Measurements from ENCODE around the gene PRPF8.
A peak's percentile ranks its signal among the peaks of the same experiment; 100 is the strongest.
"Not testable (repeated sequence)": the region's sequence is repeated elsewhere in the genome, so short reads cannot be mapped to it uniquely, and the experiment has no call there.

The PRPF8 gene

DNA sequence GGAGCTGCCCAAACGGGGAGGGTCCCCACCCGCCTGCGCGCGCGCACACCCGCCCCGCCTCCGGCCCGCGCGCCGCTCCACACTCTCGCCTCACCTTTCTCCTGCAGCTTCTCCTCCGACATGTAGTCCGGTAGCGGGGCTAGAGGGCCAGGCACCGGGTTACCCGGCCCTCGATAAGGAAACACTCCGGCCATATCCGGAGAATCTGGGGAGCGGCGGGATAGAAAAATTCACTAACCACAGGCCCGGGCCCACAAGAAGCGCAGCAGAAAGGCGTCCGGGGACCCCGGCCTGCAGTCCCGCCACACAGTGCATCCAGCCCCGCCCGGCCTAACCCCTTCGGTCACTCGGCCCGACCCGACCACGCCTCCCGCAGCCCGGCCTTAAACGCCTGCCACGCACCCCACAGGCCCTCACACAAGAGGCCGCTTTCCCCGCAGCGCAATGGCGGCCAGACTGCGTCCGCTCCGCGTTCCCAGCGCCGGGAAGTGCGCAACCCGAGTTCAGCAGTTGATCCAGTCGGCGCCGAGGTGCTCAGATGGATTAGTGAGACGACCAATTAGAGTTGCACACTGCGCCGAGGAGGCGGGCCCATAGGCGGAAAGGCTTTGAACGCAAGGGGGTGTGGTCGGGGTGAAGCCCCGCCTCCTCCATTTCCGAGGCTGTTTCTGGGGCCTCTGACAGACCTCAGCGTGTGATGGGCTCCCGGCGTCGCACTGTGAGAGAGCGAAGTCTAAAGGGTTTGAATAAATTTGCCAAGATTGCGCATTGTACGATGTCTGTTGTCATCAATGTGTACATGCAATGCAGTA lies at the start of gene PRPF8:
Gene PRPF8 (minus strand): TSS at position 490 of the 812 bp plus-strand sequence. CDS start 296 bp downstream, at position 194.
- peak; percentile 96 for DNase-seq

DNA sequence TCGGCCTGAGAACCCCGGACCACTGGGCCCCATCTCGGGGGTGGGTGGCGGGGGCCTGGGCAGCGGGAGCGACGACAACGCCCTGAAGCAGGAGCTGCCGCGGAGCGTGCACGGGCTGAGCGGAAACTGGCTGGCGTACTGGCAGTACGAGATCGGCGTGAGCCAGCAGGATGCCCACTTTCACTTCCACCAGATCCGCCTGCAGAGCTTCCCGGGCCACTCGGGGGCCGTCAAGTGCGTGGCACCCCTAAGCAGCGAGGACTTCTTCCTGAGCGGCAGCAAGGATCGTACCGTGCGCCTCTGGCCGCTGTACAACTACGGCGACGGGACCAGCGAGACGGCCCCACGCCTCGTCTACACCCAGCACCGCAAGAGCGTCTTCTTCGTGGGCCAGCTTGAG lies 49.1 kb upstream of the PRPF8 start:
- DNase-seq: no peak

DNA sequence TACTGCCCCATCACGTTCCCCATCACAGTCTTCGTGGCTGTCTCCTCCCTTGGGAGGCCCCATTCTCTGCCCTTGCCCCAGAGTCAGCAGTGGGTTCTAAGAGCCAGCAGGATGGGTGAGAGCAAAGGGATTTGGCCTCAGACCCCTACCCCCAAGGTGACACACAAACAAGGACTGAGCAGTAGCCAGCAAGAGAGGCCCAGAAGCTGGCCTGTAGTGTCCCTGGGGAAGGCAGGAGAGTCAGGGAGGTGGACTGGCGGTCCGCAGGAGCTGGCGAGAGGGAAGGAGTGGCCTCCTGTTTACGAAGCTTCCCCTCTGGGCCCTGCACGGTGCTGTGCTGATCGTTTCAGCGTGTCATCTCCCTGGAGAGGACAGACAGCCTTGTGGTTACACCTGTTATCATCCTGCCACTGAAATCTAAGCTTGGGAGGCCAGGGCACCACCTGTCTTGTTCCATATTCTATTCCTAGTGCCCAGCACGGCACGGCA lies 48.2 kb upstream of the PRPF8 start:
- no peak for DNase-seq

DNA sequence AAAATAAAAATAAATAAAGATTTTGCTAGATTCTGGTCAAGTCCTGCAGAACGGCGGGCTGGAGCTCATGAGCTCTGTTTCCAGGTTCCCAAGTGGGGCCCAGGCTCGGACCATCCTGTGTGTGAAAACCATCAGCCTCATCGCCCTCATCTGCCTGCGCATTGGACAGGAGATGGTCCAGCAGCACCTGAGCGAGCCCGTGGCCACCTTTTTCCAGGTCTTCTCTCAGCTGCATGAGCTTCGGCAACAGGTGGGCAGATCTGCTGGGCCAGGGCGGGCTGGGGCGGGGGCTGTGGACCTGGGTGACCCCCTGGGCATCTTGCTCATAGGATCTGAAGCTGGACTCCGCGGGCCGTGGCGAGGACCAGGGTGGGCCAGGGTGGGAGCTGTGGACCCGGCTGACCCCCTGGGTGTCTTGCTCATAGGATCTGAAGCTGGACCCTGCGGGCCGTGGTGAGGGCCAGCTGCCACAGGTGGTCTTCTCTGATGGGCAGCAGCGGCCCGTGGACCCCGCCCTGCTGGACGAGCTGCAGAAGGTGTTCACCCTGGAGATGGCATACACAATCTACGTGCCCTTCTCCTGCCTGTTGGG lies 47.7 kb upstream of the PRPF8 start:
- DNase-seq: no peak

DNA sequence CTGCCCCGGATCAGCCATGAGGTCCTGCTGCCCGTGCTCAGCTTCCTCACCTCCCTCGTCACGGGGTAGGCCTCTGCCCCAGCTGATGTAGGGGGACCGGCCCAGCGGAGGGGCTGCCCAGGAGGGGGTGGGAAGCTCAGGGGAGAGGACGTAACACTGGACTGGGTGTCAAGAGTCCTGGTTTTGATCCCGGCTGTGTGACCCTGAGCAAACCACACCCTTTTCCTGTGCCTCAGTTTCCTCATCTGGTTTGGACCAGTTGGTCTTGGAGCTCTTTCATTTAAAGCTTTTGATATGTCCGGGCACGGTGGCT lies 46.5 kb upstream of the PRPF8 start:
- no peak for DNase-seq

DNA sequence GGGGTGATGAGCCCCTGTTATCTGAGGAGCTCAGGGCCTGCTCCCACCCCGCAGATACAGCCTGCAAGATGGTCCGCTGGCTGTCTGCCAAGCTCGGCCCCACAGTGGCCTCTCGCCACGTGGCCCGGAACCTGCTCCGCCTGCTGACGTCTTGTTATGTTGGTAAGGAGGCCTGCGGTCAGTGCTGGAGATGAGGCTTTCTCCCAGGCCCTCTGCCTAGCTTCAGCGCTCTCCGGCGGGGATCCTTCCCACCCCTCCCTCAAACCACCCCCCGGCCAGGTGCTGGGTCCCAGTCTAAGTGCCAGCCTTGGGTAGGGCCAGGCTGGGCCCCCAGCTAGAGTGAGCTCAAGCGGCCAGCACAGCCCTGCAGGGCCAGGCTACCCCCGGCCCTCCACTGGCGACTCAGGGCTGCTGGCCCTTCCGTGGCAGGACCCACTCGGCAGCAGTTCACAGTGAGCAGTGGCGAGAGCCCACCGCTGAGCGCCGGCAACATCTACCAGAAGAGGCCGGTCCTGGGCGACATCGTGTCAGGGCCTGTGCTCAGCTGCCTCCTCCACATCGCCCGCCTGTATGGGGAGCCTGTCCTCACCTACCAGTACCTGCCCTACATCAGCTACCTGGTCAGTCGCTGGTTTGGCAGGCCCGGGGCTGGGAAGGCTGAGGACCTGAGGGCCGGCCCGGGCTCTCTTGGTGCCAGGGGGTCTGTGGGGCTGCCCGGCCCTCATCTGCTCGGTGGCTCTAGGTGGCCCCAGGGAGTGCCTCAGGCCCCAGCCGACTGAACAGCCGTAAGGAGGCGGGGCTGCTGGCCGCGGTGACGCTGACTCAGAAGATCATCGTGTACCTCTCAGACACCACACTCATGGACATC lies 45.9 kb upstream of the PRPF8 start:
- DNase-seq: no peak

DNA sequence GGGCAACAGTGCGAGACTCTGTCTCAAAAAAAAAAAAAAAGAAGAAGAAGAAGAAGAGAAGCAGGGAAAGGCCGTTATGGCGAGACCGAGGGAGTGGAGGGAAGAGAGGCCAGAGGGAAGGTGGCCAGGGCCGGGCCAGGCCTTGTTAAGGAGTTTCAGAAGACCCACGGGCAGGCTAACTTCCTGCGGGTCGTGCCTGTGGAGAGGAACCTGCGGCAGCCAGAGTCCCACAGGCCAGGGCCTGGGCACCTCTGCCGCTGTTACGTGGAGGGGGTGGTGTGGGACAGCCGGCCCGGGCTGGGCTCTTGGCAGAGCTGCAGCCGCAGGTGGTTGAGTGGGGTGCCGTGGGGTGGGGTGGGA lies 45.3 kb upstream of the PRPF8 start:
- no peak for DNase-seq

DNA sequence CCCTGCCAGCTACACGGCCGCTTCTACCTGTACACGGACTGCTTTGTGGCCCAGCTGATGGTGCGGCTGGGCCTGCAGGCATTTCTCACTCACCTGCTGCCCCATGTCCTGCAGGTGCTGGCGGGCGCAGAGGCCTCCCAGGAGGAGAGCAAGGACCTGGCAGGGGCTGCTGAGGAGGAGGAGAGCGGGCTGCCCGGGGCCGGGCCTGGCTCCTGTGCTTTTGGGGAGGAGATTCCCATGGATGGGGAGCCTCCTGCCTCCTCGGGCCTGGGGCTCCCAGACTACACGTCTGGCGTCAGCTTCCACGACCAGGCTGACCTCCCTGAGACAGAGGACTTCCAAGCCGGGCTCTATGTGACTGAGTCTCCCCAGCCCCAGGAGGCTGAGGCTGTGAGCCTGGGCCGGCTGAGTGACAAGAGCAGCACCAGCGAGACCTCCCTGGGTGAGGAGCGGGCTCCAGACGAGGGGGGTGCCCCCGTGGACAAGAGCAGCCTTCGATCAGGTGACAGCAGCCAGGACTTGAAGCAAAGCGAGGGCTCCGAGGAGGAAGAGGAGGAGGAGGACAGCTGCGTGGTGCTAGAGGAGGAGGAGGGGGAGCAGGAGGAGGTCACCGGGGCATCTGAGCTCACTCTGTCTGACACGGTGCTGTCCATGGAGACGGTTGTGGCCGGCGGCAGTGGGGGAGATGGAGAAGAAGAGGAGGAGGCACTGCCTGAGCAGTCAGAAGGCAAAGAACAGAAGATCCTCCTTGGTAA lies 43.4 kb upstream of the PRPF8 start:
- DNase-seq: no peak

DNA sequence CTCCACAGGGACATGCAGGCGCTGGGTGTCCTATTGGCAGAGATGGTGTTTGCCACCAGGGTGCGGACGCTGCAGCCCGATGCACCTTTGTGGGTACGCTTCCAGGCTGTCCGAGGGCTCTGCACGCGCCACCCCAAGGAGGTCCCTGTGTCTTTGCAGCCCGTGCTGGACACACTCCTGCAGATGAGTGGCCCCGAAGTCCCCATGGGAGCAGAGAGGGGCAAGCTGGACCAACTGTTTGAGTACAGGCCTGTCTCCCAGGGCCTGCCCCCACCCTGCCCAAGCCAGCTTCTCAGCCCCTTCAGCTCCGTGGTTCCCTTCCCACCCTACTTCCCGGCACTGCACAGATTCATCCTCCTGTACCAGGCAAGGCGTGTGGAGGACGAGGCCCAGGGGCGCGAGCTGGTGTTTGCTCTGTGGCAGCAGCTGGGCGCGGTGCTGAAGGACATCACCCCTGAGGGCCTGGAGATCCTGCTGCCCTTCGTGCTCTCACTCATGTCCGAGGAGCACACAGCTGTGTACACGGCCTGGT lies 42.7 kb upstream of the PRPF8 start:
- DNase-seq: no peak

DNA sequence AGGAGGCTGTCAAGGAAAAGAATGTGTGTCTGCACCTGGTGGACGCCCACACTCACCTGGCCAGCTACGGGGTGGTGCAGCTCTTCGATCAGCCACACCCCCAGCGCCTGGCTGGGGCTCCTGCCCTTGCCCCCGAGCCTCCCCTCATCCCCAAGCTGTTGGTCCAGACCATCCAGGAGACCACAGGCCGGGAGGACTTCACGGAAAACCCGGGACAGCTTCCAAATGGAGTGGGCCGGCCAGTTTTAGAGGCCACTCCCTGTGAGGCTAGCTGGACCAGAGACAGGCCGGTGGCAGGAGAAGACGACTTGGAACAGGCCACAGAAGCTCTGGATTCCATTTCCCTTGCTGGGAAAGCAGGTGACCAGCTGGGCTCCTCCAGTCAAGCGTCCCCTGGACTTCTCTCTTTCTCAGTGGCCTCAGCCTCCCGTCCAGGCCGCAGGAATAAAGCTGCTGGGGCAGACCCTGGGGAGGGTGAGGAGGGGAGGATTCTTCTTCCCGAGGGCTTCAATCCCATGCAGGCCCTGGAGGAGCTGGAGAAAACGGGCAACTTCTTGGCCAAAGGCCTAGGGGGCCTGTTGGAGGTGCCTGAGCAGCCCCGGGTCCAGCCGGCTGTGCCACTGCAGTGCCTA lies 42.1 kb upstream of the PRPF8 start:
- no peak for DNase-seq

DNA sequence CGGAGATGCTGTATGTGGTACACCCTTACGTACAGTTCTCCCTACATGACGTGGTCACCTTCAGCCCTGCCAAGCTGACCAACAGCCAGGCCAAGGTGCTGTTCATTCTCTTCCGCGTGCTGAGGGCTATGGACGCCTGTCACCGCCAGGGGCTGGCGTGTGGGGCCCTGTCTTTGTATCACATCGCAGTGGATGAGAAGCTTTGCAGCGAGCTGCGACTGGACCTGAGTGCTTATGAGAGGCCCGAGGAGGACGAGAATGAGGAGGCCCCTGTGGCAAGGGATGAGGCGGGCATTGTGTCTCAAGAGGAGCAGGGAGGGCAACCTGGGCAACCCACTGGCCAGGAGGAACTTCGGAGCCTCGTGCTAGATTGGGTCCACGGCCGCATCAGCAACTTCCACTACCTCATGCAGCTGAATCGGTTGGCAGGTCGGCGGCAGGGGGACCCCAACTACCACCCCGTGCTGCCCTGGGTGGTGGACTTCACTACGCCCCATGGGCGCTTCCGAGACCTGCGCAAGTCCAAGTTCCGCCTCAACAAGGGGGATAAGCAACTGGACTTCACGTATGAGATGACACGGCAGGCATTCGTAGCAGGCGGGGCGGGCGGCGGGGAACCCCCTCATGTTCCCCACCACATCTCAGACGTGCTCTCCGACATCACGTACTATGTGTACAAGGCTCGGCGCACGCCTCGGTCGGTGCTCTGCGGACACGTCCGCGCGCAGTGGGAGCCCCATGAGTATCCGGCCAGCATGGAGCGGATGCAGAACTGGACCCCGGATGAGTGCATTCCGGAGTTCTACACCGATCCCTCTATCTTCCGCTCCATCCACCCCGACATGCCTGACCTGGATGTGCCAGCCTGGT lies 41.2 kb upstream of the PRPF8 start:
- no peak for DNase-seq

DNA sequence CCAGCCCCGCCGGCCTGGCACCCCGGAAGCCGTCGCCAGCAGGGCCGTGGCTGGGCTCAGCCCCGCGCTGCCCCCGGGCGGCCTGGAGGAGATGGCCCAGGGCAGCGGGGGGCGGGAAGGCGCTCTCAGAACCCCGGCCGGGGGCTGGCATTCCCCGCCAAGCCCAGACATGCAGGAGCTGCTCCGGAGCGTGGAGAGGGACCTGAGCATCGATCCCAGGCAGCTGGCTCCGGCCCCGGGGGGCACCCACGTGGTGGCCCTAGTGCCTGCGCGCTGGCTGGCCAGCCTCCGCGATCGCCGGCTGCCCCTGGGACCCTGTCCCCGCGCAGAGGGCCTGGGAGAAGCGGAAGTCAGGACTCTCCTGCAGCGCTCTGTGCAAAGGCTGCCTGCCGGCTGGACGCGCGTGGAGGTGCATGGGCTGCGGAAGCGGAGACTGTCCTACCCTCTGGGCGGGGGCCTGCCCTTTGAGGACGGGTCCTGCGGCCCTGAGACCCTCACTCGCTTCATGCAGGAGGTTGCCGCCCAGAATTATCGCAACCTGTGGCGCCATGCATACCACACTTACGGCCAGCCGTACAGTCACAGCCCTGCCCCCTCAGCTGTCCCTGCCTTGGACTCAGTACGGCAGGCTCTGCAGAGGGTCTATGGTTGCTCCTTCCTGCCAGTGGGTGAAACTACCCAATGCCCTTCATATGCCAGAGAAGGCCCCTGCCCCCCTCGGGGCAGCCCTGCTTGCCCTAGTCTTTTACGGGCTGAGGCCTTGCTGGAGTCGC lies 40.4 kb upstream of the PRPF8 start:
- no peak for DNase-seq

DNA sequence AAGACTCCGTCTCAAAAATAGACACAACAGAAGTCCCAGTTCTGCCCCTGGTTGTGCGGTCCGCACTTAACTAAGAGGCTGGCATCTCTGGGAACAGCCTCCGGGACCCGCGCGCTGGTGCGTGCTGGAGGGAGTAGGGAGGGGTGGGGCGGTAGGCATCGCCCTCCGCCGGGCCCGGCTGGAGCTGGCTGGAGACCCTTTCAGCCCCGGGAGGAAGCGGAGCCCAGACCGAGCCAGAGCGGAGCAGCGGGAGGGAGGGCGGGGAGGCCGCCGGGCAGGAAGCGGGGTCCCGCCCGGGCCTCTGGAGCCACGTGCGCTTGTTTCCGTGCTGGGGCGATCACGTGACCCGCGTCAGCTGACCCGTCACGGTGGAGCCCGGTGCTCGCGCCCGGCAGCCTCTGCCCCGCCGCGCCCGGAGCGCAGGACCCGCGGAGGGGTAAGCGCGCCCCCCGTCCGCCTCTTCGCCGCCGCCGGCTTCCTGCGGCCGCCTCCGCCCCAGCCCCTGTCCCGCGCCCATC lies 39.7 kb upstream of the PRPF8 start, which contains the start of gene WDR81:
Gene WDR81 (plus strand): TSS at position 354 of the 518 bp plus-strand sequence. CDS start 256 bp downstream, outside the sequence.
- peak; percentile 31 for DNase-seq

DNA sequence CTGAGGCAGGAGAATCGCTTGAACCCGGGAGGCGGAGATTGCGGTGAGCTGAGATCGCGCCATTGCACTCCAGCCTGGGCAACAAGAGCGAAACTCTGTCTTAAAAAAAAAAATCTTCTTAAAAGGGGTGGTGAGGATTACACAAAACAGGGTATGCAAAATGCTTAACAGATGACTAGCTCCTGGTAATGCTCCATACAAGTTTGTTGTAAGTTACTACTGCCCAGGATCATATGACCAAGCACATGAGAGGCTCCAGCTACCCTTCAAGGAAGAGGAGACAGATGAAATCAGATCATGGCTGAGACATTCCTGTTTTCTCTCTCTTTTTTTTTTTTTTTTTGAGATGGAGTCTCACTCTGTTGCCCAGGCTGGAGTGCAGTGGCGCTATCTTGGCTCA lies 37.4 kb upstream of the PRPF8 start:
- not testable (repeated sequence) for DNase-seq

DNA sequence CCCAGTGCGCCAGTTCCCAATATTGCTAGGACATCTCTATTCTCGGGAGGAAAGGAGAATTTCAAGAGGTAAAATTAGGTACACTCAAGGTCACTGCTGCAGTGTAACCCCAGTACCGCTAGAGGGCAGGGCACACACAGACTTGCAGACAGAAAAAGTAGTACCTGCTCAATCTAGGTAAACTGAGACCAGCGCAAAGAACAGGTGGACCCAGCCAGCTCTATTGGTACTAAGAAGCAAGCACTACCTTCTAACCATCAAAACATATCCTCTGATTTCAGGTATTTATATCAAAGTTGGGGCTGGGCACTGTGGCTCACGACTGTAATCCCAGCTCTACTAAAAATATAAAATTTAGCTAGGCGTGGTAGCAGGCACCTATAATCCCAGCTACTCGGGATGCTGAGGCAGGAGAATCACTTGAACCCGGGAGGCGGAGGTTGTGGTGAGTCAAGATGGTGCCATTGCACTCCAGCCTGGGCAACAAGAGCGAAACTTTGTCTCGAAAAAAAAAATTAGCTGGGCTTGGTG lies 36.3 kb upstream of the PRPF8 start:
- no peak for DNase-seq

DNA sequence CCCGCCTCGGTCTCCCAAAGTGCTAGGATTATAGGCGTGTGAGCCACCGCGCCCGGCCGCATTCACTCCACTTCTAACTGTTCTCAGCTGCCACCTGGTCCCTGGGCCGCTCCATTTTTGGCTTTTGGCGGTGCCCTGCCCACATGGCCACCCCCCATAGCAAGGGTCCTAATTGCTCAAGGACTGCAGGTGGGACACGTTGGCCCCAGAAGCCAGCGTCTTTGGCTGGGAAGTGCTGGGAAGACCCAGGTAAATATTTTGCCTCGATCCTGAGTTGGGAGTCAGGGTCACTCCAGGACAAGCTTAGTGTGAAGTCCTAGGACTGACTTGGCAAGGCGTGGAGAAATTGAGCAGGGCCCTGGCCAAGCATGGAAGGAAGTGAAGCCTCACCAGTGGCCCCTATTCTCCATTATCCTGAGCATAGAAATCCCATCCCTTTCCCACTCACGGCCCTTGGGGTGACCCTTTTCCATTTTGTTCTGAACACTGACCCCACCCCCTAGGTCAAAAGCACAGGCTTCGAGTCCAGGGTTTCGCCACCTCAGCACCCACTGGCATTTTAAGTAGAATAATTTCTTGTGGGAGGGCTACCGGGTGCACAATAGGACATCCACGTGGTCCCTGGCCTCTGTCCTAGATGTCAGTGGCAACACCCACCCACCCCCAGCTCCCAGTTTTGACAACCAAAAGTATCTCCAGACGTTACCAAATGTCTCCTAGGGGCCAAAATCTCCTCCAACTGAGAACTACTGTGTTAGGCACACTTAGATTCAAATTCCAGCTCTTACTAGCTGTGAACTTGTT lies 33.9 kb upstream of the PRPF8 start:
- no peak for DNase-seq

DNA sequence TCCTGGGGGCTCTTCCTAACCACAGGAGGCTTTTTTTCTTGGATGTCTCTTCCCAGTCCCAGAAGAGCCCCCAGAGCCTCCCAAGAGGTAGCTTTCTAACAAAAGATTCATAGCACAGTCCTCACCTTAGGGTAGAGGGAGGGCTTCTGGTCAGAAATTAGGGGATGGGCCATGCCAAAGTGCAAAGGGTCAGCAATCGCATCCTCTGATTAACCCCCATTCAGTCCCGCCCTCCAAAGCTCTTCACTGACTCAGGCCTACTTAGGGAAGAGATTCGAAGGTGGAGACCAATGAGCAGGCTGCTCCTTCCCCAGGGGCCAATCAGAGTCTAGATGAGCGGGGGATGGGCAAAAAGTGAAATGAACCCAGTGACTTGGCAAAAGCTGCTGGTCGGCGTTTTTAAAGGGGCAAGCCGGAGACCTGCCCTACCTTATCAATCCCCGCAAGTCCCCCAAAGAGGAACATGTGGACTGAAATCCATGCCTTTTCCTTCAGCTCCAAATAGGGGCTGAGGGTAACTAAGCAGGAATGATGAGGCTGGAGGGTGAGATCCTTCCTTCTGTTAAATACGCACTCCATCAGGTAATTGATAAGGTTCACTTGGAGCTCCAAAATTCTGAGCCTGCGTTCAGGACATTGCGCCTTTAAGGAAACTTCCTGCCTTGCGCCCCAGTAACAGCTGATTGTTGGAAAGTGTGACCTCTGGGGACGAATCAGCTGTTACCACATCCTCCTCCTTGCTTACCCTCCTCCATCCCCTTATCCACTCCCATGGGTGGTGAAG lies 32.4 kb upstream of the PRPF8 start:
- DNase-seq: peak; percentile 88

Data from NCI-H1092 (cell line).